Measurements from ENCODE around the gene E2F8. TPM values are rescaled to one million over a fixed set of nuclear protein-coding genes. Genes with fewer than 3 reads are reported as not detected.
"Not testable (repeated sequence)": the region's sequence is repeated elsewhere in the genome, so short reads cannot be mapped to it uniquely, and the experiment has no call there.

E2F8 gene, protein sequence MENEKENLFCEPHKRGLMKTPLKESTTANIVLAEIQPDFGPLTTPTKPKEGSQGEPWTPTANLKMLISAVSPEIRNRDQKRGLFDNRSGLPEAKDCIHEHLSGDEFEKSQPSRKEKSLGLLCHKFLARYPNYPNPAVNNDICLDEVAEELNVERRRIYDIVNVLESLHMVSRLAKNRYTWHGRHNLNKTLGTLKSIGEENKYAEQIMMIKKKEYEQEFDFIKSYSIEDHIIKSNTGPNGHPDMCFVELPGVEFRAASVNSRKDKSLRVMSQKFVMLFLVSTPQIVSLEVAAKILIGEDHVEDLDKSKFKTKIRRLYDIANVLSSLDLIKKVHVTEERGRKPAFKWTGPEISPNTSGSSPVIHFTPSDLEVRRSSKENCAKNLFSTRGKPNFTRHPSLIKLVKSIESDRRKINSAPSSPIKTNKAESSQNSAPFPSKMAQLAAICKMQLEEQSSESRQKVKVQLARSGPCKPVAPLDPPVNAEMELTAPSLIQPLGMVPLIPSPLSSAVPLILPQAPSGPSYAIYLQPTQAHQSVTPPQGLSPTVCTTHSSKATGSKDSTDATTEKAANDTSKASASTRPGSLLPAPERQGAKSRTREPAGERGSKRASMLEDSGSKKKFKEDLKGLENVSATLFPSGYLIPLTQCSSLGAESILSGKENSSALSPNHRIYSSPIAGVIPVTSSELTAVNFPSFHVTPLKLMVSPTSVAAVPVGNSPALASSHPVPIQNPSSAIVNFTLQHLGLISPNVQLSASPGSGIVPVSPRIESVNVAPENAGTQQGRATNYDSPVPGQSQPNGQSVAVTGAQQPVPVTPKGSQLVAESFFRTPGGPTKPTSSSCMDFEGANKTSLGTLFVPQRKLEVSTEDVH
- 1 to 10 TPM; 6.9 to 9.2 (median 8.4) TPM for polyA plus RNA-seq (ENCODE audit: insufficient read length in 4 of 4)

DNA sequence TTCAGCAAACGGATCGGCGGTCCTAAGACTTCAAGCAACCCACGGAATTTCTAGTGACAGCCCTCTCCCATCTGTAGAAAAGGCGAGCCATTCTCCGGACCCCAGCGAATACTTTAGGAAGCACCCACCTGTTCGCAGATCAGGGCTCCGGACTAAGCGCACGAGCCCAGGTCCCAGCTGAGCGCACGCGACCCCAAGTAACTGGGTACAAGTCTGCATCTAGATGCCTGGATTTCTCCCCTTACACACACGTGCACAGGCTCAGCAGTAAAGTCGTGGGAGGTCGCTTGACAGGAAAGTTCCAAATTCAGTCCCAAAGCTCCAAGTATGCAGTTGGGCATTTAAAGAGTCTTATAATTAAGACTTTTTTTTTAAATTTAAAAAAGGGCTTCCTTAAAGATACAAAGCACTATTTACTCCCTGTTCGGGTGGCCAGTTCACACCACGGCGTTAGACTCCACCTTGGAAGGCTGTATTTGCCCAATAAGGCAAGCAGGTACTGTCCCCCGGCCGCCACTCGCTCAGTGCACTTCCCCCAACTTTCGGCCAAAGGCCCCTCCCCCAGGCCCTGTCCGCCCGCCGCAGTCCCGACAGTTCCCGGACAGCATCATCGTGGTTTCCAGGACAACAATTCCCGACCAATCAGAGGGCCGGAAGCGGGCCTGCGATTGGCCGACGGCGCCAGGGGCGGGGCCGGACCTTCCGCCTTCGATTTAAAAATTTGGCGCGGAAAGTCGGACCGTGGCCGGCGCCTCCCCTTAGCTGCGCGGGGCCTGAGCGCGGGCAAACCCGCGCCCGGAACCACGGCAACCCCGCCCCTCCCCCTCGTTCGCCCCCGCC lies at the start of gene E2F8:
TSS of gene E2F8 (minus strand) at position 526 of the 840 bp plus-strand sequence. CDS start 824 bp downstream, outside the sequence.
- peak; percentile 87 to 91 (median 90) for DNase-seq (ENCODE audit: low read depth in 4 of 4, low spot score in 3 of 4)

DNA sequence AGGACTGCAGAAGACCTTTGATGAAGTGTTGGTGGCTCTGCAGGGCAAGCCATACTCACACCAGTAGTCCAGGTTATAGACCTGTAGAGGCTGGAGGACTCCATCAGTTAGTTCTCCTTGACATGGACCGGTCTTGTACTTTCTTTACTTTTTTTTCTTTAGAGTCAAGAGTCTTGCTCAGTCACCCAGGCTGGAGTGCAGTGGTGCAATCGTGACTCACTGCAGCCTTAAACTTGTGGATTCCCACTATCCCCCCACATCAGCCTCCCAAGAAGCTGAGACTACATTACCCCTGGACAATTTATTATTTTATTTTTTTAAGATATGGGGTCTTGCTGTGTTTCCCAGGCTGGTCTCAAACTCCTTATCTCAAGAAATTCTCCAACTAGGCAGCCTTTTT lies 49.6 kb upstream of the E2F8 start:
- no peak for DNase-seq (ENCODE audit: low read depth in 4 of 4, low spot score in 3 of 4)

DNA sequence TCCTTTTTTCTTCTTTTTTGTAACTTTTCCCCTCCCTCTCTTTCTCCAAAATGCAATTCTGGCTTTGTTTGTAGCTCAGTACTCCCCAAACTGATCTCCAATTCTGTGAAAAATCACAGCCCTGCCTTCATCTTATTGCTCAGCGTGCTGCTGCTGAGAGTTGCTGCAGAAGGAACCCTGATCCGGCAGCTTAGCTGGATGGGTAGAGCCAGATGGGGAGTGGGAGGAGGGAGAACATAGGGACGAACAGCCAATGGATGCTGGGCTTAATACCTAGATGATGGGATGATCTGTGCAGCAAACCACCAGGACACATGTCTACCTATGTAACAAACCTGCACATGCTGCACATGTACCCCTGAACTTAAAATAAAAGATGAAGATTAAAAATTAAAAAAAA lies 47.5 kb upstream of the E2F8 start:
- no peak for DNase-seq (ENCODE audit: low read depth in 4 of 4, low spot score in 3 of 4)

DNA sequence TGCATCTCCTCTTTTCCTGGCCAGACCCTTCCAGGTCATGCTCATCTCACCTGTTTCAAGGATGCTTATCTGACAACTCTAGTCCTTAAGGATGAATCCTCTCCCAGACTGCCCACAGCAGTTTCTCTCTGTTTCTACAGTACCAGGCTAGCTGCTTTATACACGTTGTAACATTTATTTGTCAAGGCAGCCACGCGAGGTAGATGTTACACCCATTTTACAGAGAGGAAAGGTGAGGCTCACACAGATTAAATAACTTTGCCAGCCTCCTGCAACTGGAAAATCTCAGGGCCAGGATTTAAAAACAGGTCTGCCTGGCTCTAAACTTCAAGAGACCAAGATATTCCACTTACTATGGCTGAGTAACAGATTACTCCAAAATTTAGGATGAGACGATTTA lies 45.7 kb upstream of the E2F8 start:
- no peak for DNase-seq (ENCODE audit: low read depth in 4 of 4, low spot score in 3 of 4)

DNA sequence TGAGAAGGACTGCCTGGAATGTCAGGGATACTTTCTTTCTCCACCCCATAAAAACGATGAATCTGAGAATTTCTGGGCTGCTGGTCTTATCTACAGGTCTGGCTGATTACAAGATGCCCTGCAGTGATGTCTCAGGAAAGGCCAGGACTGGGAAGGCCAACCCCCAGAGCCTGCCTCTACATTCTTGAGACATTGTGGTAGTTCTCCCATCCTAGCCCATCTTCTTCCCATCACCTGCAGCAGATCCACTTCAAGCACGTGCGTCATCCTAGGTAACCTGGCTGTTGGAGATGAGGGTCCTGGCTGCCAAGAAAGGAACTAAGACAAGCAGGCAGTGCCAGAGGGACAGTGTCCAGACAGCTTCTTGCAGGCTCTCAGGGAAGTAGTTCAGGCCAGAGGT lies 44.1 kb upstream of the E2F8 start:
- DNase-seq (ENCODE audit: low read depth in 4 of 4, low spot score in 3 of 4), result no peak

DNA sequence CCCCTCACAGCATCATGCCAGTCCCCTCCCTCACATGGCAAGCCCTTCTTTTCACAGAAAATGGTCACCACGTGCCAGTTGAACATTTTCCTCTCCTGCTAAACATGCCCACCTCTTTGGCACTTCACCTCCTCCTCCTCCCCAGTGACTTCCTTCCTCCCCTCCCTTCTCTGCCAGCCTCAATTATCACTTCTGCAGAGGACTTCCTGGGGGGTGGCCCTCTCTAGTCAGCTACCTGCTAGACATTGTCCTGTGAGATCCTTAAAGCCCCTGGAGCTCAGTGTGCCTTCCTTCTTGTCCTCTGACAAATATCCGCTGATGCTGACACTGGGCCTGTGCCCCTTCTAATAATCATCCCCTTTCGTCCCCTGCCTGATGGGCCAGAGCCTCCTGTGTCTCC lies 43.2 kb upstream of the E2F8 start:
- DNase-seq (ENCODE audit: low read depth in 4 of 4, low spot score in 3 of 4), result no peak

DNA sequence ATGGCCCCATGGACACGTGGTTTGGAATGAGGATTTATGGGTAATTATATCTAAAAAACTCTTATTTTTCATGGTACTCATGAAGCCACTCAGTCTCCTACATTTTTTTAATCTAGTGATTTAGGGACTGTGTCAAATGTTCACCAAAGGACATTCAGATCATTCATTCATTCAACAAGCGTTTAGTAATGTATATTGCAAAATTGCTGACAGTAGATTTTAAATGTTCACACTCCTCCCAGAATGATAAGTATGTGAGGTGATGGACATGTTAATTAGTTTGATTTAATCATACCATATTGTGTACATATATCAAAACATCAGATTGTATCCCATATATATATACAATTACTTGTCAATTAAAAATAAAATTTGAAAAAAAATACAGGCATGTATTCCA lies 40.8 kb upstream of the E2F8 start:
- DNase-seq (ENCODE audit: low read depth in 4 of 4, low spot score in 3 of 4), result no peak

DNA sequence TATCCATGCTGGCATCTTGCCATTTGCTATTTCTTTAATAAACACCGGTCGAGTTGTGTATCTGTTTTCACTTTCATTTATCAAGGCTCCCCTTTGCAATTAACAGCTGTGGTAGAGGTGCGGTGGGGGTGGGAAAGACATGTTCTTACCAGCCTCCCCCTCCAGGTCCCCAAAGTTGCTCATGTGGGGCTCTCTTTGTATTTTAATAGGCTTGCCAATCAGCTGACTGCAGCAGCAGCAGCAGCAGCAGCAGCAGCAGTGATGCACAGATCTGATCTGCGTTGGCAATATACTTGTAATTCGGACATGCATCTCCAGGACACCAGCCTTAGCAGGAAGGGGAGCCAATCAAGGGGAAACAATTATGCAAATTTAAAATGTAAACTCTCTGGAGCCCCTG lies 40.3 kb upstream of the E2F8 start:
- no peak for DNase-seq (ENCODE audit: low read depth in 4 of 4, low spot score in 3 of 4)

DNA sequence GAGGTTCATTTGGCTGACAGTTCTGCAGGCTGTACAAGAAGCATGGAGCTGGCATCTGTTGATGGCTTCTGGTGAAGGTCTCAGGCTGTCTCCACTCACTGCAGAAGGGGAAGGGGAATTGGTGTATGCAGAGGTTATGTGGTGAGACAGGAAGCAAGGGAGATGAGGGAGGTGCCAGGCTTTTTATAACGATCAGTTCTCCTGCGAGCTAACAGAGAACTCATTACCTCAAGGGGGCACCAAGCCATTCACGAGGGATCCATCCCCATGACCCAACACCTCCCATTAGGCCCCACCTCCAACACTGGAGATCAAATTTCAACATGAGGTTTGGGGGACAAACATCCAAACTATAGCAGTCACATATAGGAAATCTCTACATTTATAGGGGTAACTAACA lies 38.7 kb upstream of the E2F8 start:
- no peak for DNase-seq (ENCODE audit: low read depth in 4 of 4, low spot score in 3 of 4)

DNA sequence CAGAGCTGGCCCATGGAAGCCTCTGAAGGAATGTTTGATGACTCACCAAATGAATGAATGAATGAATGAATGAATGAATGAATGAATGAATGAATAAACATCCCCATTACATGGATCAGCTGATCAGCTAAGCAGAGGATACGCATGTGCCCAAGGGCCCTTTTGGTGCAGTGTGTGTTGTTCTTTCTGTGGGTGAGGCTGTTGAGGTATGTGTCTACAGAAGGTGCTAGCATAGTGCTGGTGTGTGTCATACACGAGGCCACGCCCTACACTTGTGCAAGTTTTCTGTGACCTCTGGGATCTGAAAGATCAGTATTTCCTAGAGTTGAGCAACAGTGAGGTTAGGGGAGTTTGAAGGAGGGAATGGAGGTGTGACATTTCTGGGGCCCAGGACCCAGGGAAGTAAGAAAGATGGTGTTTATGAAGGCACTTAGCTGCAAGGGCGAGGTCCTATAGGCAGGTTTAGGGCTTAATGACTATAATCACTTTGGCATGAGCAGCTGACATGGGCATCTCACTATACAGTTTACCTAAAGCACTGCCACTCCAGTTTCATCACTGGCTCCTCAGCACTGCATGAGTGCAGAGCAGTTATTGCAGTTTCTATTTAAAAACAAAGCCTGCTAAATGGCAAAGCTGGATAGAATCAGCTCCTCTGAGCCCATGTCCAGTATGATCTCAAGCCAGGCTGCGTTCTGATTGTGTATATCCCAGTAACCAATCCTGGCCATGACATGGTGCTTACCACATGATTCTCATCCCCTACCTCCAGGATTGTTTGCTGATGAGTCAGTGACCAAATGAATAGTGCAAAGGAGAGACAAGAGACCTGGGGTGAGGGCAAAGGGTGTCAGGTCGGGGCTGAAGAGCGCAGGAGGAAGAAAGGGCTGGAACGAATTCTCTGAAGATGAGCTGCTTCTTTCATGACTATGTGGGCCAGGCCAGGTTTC lies 36.4 kb upstream of the E2F8 start:
- no peak for DNase-seq (ENCODE audit: low read depth in 4 of 4, low spot score in 3 of 4)

DNA sequence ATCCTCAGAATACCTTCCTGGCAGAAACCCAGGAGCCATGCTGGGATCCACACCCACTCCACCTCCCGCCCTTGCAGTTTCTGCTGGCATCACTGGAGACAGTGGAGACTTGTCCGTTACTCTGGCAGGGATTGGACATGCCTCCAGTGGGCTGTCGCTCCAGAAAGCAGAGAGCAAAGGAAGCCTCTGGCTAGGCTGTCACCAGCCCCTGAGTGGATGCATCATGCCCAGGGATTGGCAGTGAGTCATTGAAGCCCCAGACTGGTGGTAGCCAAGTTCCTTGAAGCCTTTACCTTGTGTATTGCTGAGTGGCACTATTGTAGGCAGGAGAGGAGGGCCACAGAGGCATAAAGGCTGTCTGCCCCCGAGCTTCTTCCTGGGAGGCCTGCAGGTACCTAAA lies 34.8 kb upstream of the E2F8 start:
- no peak for DNase-seq (ENCODE audit: low read depth in 4 of 4, low spot score in 3 of 4)

DNA sequence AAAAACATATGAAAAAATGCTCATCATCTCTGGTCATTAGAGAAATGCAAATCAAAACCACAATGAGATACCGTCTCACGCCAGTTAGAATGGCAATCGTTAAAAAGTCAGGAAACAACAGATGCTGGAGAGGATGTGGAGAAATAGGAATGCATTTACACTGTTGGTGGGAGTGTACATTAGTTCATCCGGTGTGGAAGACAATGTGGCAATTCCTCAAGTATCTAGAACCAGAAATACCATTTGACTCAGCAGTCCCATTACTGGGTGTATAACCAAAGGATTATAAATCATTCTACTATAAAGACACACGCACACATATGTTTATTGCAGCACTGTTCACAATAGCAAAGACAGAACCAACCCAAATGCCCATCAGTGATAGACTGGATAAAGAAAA lies 32.5 kb upstream of the E2F8 start:
- DNase-seq (ENCODE audit: low read depth in 4 of 4, low spot score in 3 of 4), result not testable (repeated sequence)

DNA sequence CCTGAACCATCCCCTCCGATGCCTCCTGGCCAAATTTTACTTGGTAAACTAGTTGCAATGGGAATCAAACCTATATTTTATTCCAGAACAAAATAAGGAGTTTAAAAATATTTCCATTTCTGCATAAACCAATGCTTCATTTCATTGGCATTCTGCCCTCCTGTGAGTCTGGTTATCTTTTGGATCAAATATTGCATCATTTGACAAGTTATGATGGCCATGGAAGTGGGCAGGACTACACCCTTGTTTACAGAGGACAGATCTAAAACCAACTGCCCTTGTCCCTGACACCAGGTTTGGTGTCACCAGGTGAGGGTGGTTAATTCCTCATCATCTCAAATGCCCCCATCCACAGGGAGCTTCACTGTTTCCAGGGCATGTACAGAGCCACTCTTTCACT lies 28.2 kb upstream of the E2F8 start:
- DNase-seq (ENCODE audit: low read depth in 4 of 4, low spot score in 3 of 4), result no peak

DNA sequence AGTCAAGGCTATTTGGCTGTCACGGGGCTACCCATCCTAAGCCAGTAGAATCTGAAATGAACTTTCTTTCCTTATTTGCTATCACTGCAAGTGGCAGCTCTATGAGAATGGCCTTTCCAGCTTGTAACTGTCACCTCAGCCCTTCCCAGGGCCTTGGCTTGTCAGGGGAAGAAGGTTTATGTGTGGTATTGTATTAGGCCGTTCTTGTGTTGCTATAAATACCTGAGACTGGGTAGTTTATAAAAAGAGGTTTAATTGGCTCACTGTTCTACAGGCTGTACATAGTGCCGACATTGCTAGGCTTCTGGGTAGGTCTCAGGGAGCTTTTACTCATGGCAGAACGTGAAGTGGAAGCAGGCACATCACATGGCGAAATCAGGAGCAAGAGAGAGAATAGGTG lies 26.8 kb upstream of the E2F8 start:
- no peak for DNase-seq (ENCODE audit: low read depth in 4 of 4, low spot score in 3 of 4)

DNA sequence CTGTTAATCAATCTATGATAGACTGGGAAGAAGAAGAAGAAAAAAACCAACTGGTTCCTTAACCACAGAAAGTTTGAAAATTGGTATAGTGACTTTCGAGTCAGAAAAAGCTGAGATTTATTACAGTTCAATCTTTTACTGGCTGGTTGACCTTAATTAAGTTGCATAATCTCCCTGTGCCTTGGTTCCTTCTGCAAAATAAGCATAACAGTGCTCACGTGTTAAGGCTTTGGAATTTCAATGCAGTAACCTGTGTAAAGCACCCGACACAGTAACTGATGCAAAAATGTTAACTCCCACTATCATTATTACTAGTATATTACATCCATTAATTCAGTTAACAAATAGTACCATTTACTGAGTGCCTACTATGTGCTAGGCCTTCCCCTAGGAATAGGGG lies 22.6 kb upstream of the E2F8 start:
- DNase-seq (ENCODE audit: low read depth in 4 of 4, low spot score in 3 of 4), result no peak

DNA sequence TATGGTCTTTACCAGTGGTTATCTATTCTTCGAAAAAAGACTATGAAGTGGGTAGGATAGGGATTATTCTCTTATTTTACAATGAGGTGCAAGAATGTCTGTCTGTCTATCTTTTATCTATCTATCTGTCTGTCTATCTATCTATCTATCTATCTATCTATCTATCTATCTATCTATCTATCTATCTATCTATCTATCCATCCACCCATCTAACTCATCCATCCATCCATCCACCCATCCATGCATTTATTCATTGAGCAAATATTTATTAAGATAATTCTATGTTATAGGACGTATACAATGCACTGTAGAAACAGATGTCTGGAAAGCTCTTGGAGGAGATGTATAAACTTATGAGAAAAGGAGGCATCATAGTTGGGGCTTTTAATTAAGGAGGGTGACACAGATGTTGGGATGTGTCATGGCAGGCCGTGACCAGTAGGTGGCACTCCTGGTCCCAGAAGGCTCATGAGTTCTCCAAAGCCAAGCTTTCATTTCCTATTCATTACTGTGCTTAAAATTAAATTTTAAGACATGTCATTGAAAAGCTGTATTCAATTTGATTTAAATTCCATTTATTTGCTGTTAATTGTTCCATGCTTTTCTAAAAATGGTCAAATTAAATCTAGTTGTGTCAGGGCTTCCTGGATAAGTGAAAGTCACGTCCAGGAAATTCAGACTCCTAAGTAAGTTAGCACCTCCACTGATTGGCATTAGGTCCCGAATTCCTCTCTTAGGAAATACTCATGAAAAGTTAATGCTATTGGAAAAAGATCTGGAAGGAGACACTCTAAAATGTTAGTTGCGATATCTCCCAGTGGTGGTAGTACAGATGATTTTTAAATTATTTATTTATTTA lies 19.0 kb upstream of the E2F8 start:
- DNase-seq (ENCODE audit: low read depth in 4 of 4, low spot score in 3 of 4), result no peak

DNA sequence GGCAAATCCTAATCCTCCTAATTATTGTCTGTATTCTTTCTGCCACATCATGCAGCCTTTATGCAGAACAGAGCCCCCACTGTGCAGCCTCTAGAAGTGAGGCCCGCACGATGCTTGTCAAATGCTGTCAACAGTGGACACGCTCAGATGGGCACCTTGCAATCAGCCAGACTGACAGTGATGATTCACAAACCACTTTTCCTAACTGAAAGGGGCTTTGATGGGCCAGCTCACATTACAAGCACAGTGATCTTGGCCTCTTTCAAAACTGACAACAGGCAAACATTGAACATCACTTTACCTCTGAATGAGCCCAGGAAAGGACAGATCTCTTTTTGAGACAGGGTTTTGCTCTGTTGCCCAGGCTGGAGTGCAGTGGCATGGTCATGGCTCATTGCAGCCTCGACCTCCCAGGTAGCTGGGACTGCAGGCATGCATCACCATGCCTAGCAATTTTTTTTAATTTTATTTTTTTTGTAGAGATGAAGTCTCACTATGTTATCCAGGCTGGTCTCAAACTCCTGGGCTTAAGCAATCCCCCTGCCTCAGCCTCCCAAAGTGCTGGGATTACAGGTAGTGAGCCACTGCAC lies 18.0 kb upstream of the E2F8 start:
- no peak for DNase-seq (ENCODE audit: low read depth in 4 of 4, low spot score in 3 of 4)

DNA sequence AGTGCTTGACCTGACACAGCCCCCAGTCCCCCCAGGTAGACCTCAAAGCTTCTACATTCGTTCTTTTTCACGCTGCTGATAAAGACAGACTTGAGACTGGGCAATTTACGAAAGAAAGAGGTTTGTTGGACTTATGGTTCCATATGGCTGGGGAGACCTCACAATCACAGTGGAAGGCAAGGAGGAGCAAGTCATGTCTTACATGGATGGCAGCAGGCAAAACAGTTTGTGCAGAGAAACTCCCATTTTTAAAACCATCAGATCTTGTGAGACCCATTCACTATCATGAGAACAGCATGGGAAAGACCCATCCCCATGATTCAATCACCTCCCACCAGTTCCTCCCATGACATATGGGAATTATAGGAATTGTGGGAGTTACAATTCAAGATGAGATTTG lies 13.7 kb upstream of the E2F8 start:
- not testable (repeated sequence) for DNase-seq (ENCODE audit: low read depth in 4 of 4, low spot score in 3 of 4)
